GM12878 (cell line): ENCODE data around the gene IER3. TPM values are rescaled to one million over a fixed set of nuclear protein-coding genes. Genes with fewer than 3 reads are reported as not detected.

Experiments used
- ELK1 ChIP-seq: IDR thresholded peaks from 2 replicates; pipeline ENCODE4 v1.6.1; 2012; ENCODE audit warnings: low read depth, low read length, improper control_type of control experiment
- HDAC6 ChIP-seq: fragments of 200-600 bp; sonication (generic); IDR thresholded peaks from one replicate; pipeline ENCODE4 v1.8.0; 2017; ENCODE audit warnings: antibody characterized with exemption; ENCODE audit not compliant: unreplicated experiment
- MYB ChIP-seq: fragments of 150-350 bp; IDR thresholded peaks from 2 replicates; pipeline ENCODE4 v1.6.1; 2014; ENCODE audit warnings: mild to moderate bottlenecking, low read depth, low read length, borderline replicate concordance
- NR2C2 ChIP-seq: IDR thresholded peaks from 2 replicates; pipeline ENCODE4 v1.6.1; 2011; ENCODE audit warnings: borderline replicate concordance, low read depth; ENCODE audit not compliant: control insufficient read depth, insufficient read length
- PAX8 ChIP-seq: fragments of 450-650 bp; IDR thresholded peaks from 2 replicates; pipeline ENCODE4 v1.6.1; 2017; ENCODE audit warnings: mild to moderate bottlenecking, moderate library complexity
- POLR2A ChIP-seq: IDR thresholded peaks from 2 replicates; pipeline ENCODE4 v1.6.1; 2011; ENCODE audit warnings: low read depth, mild to moderate bottlenecking, low read length
- RAD51 ChIP-seq: fragments of 450-650 bp; IDR thresholded peaks from 2 replicates; pipeline ENCODE4 v1.6.1; 2016; ENCODE audit warnings: moderate library complexity, mild to moderate bottlenecking, inconsistent platforms
- RBBP5 ChIP-seq: fragments of 200-600 bp; sonication (generic); conservative IDR thresholded peaks from 2 replicates; pipeline ENCODE4 v1.6.1; 2016
- REST ChIP-seq: IDR thresholded peaks from 2 replicates; pipeline ENCODE4 v1.6.1; 2012; ENCODE audit warnings: mild to moderate bottlenecking, low read depth, low read length
- SMAD1 ChIP-seq: fragments of 450-650 bp; IDR thresholded peaks from 2 replicates; pipeline ENCODE4 v1.6.1; 2018; ENCODE audit warnings: mild to moderate bottlenecking, low read depth; ENCODE audit not compliant: partially characterized antibody
- SUZ12 ChIP-seq: fragments of 200-600 bp; sonication (generic); IDR thresholded peaks from one replicate; pipeline ENCODE4 v1.6.1; 2018; ENCODE audit warnings: antibody characterized with exemption, mild to moderate bottlenecking; ENCODE audit not compliant: unreplicated experiment
- USF1 ChIP-seq: IDR thresholded peaks from 2 replicates; pipeline ENCODE4 v1.6.1; 2011; ENCODE audit warnings: borderline replicate concordance, low read depth, mild to moderate bottlenecking, moderate library complexity, mixed read lengths, low read length; ENCODE audit not compliant: insufficient read depth; ENCODE audit errors: extremely low read length
- USF2 ChIP-seq: IDR thresholded peaks from 2 replicates; pipeline ENCODE4 v1.6.1; 2011; ENCODE audit warnings: low read depth, low read length, improper control_type of control experiment, borderline replicate concordance
- ZBTB4 ChIP-seq: fragments of 450-650 bp; formaldehyde crosslinking; IDR thresholded peaks from 2 replicates; pipeline ENCODE4 v1.4.0; 2022; ENCODE audit warnings: mild to moderate bottlenecking, moderate library complexity
- ZNF384 ChIP-seq: IDR thresholded peaks from 2 replicates; pipeline ENCODE4 v1.6.1; 2012; ENCODE audit warnings: low read depth, mild to moderate bottlenecking, low read length, improper control_type of control experiment, borderline replicate concordance
- polyA plus RNA-seq, 11 experiments: library from polyadenylated mRNA; depleted of rRNA in 4 of 11; unstranded in 6 of 11; stranded (reverse) in 5 of 11; fragments of >200 nt; fragmentation: Nextera tagmentation in 4 of 11; fragmentation: Illumina TruSeq in 1 of 11; extraction: Ambion mirVana in 4 of 11; extraction: Trizol in 1 of 11; gene quantifications; 1 replicate in 1 of 11; 2 replicates in 10 of 11; pipeline versions ENCODE4 v1.2.1 to v1.2.3, GENCODE V29; 2011 to 2016; ENCODE audit warnings: inconsistent platforms in 2 of 11, missing spikeins in 2 of 11, low read depth in 1 of 11
- total RNA-seq, 4 experiments: library from RNA; depleted of rRNA in 3 of 4; stranded (reverse); fragments of >200 nt in 3 of 4; fragmentation: Illumina TruSeq in 1 of 4; extraction: Trizol in 1 of 4; gene quantifications; 2 replicates each; pipeline versions ENCODE4 v1.2.1 to v1.2.3, GENCODE V29; 2013 to 2021

The IER3 gene
- total and polyA plus RNA-seq, 10 of the 15 experiments (the other 5 are each of a cell fraction or from before 2014, with no cell fraction given), result 1.9 to 100 (median 32.3) TPM

- no peak for TF ChIP-seq USF1
- no peak for TF ChIP-seq ZBTB4
- TF ChIP-seq HDAC6, result no peak
- no peak for TF ChIP-seq NR2C2
- peak; percentile 80 for TF ChIP-seq POLR2A
- no peak for TF ChIP-seq RBBP5
- TF ChIP-seq REST, result no peak
- peak; percentile 48; the same call in 1 of the 2 replicates for TF ChIP-seq ELK1
- TF ChIP-seq ZNF384, result no peak
- TF ChIP-seq PAX8, result no peak
- TF ChIP-seq RAD51, result peak; percentile 34; the same call in 1 of the 2 replicates
- TF ChIP-seq SUZ12, result no peak
- peak; percentile 43 for TF ChIP-seq SMAD1
- TF ChIP-seq MYB, result peak; percentile 80; the same call in 1 of the 2 replicates
- no peak for TF ChIP-seq USF2
Observed at GRCh38 chr6:30717129-30717844, 27.1 kb downstream of the IER3 start, which contains the start of gene MDC1 (continued).
